ENCODE results near the gene TRMT61A. TPM values are rescaled to one million over a fixed set of nuclear protein-coding genes. Genes with fewer than 3 reads are reported as not detected.
A peak's percentile ranks its signal among the peaks of the same experiment; 100 is the strongest.

Gene TRMT61A
- total and polyA plus RNA-seq, 2 of the 13 experiments (the other 11 are each of a cell fraction or from before 2014, with no cell fraction given), result 6.5 to 13.6 TPM

DNA sequence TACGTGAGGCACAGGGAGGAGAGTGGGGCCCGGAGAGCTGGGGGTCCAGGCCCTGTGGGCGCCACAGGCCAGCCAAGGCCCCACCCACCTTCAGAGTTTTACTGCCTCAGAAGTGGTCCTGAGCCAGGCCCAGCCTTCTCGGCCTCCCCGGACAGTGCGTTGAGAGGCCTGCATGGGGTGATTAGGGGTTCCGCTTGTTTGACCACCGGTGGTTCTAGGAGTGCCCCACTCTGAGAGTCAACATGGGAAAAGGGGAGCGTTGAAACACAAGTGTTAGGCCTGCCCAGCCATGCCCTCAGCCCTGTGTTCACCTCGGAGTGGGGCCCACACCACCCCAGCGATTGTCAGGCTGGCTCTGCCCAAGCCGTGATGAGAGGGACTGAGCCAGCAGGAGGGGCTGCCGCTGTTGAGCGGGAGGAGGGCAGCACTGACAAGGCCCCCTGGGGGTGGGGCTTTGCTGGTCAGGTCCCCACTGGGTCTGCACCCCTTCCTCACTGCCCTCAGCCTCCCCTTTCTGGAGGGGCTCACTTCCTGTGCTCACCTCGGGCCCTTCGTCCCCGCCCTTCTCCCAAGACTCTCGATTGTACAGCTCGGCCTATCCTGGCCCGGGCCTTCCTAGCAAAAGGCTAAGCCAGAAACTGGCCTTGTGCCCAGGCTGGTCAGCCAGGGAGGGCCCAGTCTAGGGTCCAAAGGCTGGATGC, 11.1 kb upstream of the TRMT61A start (continued):
- TF ChIP-seq HOXA3 (CRISPR knock-in tag; IDR thresholded peaks at IDR 0.05) (peak; percentile 5; the same call in 1 of the 2 replicates), CTCF (CRISPR knock-in tag; IDR thresholded peaks at IDR 0.05) (peak; percentile 9; the same call in 1 of the 2 replicates), SMAD1 (CRISPR knock-in tag; IDR thresholded peaks at IDR 0.05; ENCODE audit: borderline replicate concordance, low read depth) (peak; percentile 4; the same call in 1 of the 2 replicates), TBX2 (CRISPR knock-in tag; IDR thresholded peaks at IDR 0.05; ENCODE audit: borderline replicate concordance) (0 out of 2 replicates have a peak, but pooled peaks have one; percentile 31), ZFP37 (CRISPR knock-in tag; IDR thresholded peaks at IDR 0.05; ENCODE audit: borderline replicate concordance) (no peak), SRSF9 (IDR thresholded peaks at IDR 0.05; ENCODE audit: borderline replicate concordance, insufficient read depth, low read depth, low read length, poor library complexity, severe bottlenecking) (no peak), ZNF513 (CRISPR knock-in tag; conservative IDR thresholded peaks at IDR 0.05) (no peak), MAX (IDR thresholded peaks at IDR 0.05) (no peak), RBFOX2 (IDR thresholded peaks at IDR 0.05; ENCODE audit: low read depth, low read length) (0 out of 2 replicates have a peak, but pooled peaks have one; percentile 2), ZFX (CRISPR knock-in tag; IDR thresholded peaks at IDR 0.05; ENCODE audit: low read depth) (peak; percentile 61; the same call in 1 of the 2 replicates), IRX3 (CRISPR knock-in tag; IDR thresholded peaks at IDR 0.05; ENCODE audit: borderline replicate concordance, low read depth) (peak; percentile 3; the same call in 1 of the 2 replicates), ZNF768 (CRISPR knock-in tag; IDR thresholded peaks at IDR 0.05) (peak; percentile 19; the same call in 1 of the 2 replicates), AKAP8 (CRISPR knock-in tag; IDR thresholded peaks at IDR 0.05) (peak; percentile 23; the same call in 1 of the 2 replicates), SPEN (CRISPR knock-in tag; IDR thresholded peaks at IDR 0.05; ENCODE audit: low read depth) (peak; percentile 66; the same call in 1 of the 2 replicates), TP53 (CRISPR knock-in tag; conservative IDR thresholded peaks at IDR 0.05) (no peak), ZNF501 (CRISPR knock-in tag; IDR thresholded peaks at IDR 0.05) (0 out of 2 replicates have a peak, but pooled peaks have one; percentile 11), PHF5A (CRISPR knock-in tag; IDR thresholded peaks at IDR 0.05; ENCODE audit: low read depth, unreplicated experiment) (no peak), EEA1 (CRISPR knock-in tag; IDR thresholded peaks at IDR 0.05; ENCODE audit: borderline replicate concordance) (0 out of 2 replicates have a peak, but pooled peaks have one; percentile 44), FOXA1 (IDR thresholded peaks at IDR 0.05) (no peak), FOXA1 (CRISPR knock-in tag; IDR thresholded peaks at IDR 0.05) (no peak), HIVEP1 (CRISPR knock-in tag; IDR thresholded peaks at IDR 0.05) (0 out of 2 replicates have a peak, but pooled peaks have one; percentile 27)
- TF ChIP-seq, protein P1, sequence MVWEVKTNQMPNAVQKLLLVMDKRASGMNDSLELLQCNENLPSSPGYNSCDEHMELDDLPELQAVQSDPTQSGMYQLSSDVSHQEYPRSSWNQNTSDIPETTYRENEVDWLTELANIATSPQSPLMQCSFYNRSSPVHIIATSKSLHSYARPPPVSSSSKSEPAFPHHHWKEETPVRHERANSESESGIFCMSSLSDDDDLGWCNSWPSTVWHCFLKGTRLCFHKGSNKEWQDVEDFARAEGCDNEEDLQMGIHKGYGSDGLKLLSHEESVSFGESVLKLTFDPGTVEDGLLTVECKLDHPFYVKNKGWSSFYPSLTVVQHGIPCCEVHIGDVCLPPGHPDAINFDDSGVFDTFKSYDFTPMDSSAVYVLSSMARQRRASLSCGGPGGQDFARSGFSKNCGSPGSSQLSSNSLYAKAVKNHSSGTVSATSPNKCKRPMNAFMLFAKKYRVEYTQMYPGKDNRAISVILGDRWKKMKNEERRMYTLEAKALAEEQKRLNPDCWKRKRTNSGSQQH (CRISPR knock-in tag; IDR thresholded peaks at IDR 0.05; ENCODE audit: low read depth), result no peak
- TF ChIP-seq, protein P2, sequence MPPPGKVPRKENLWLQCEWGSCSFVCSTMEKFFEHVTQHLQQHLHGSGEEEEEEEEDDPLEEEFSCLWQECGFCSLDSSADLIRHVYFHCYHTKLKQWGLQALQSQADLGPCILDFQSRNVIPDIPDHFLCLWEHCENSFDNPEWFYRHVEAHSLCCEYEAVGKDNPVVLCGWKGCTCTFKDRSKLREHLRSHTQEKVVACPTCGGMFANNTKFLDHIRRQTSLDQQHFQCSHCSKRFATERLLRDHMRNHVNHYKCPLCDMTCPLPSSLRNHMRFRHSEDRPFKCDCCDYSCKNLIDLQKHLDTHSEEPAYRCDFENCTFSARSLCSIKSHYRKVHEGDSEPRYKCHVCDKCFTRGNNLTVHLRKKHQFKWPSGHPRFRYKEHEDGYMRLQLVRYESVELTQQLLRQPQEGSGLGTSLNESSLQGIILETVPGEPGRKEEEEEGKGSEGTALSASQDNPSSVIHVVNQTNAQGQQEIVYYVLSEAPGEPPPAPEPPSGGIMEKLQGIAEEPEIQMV (CRISPR knock-in tag; IDR thresholded peaks at IDR 0.05; ENCODE audit: low read depth), result peak; percentile 92
